Mucosa of descending colon (tissue), 3 donors: Measurements from ENCODE around the gene RILPL2. TPM values are rescaled to one million over a fixed set of nuclear protein-coding genes. Genes with fewer than 3 reads are reported as not detected.

ENCODE experiments used
- ATAC-seq: fragments of 200-7000 bp; cut with Tn5 transposase; one replicate; pipeline ENCODE4 v1.9.1; 2020; ENCODE audit warnings: mild to moderate bottlenecking, moderate library complexity
- DNase-seq, 3 donors: peaks; one replicate each; pipeline ENCODE4 v3.0.0-alpha.2; 2020
- H3K36me3 ChIP-seq: fragments of 200-600 bp; one replicate; pipeline ENCODE4 v1.8.0; 2021; ENCODE audit warnings: low read depth, mild to moderate bottlenecking
- H3K4me1 ChIP-seq: fragments of 200-600 bp; one replicate; pipeline ENCODE4 v1.8.0; 2021; ENCODE audit warnings: low read depth, mild to moderate bottlenecking
- H3K4me3 ChIP-seq: fragments of 200-600 bp; one replicate; pipeline ENCODE4 v1.8.0; 2021; ENCODE audit warnings: mild to moderate bottlenecking
- H3K9me3 ChIP-seq: fragments of 200-600 bp; one replicate; pipeline ENCODE4 v1.8.0; 2021; ENCODE audit warnings: mild to moderate bottlenecking
- CTCF ChIP-seq: fragments of 200-600 bp; IDR thresholded peaks from one replicate; pipeline ENCODE4 v1.8.0; 2022; ENCODE audit warnings: antibody characterized with exemption, mild to moderate bottlenecking
- intact Hi-C, 2 donors: fragments of 100-400 bp; cut with DNase I in 1 of 2; cut with micrococcal nuclease in 1 of 2; formaldehyde crosslinking; loops; one replicate each; pipeline versions ENCODE4 v1.11.0 to v1.11.1; 2022; cut with DNase I, micrococcal nuclease
- total RNA-seq, 3 donors: library from RNA; stranded (reverse); fragmentation: NEBNext Ultra II Directional in 2 of 3; extraction: Animal tissue kit (Norgen Biotek cat#: 25700) in 2 of 3; gene quantifications; one replicate each; pipeline versions ENCODE4 v1.2.1 to v1.2.4, GENCODE V29; 2021 to 2023
- donor health status: DM: no; HTN: no; CAD: no; lungs with moderate emphysema.
- donor health status: DM: no; HTN: no; CAD: no.
- donor health status: DM: no; HTN: yes; CAD: no.

Gene RILPL2
- total RNA-seq, 3 donors from 2014 or later = 0.72 to 4.3 (median 1.6) TPM

DNA sequence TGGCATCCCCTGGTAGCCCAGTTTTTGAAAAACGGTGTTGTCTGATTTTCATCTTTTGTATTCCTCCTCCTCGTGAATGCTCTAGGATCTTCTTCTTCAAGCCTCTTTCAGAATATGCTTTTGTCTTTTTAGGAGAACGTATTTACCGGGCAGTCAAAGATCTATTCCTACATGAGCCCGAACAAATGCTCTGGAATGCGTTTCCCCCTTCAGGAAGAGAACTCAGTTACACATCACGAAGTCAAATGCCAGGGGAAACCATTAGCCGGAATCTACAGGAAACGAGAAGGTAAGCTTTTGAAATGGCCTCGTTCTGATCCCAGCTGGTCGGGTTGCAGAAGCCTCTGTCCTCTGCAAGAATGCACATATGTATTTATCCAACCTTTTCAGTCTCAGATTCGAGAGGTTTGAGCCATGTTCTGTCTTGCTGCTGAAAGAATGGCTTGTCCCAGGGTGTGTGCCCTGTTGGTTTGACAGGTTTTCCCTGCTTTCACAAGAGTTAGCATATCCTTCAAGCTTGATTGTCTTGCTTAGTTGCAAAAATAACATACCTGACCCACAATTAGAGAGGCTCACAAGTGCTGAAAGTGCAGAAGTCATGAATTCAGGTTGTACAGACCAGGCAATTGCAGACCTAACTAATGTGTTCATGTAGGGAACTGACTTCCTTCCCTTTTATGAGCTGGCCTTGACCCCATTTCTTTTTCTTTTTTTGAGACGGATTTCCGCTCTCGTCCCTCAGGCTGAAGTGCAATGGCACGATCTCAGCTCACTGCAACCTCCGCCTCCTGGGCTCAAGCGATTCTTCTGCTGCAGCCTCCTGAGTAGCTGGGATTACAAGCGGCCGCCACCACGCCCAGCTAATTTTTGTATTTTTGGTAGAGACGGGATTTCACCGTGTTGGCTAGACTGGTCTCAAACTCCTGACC lies 45.7 kb downstream of the RILPL2 start:
- intact Hi-C loops = no loop called here
- H3K36me3 ChIP-seq = peaks cover under 1% of the 10 kb centered on the region

DNA sequence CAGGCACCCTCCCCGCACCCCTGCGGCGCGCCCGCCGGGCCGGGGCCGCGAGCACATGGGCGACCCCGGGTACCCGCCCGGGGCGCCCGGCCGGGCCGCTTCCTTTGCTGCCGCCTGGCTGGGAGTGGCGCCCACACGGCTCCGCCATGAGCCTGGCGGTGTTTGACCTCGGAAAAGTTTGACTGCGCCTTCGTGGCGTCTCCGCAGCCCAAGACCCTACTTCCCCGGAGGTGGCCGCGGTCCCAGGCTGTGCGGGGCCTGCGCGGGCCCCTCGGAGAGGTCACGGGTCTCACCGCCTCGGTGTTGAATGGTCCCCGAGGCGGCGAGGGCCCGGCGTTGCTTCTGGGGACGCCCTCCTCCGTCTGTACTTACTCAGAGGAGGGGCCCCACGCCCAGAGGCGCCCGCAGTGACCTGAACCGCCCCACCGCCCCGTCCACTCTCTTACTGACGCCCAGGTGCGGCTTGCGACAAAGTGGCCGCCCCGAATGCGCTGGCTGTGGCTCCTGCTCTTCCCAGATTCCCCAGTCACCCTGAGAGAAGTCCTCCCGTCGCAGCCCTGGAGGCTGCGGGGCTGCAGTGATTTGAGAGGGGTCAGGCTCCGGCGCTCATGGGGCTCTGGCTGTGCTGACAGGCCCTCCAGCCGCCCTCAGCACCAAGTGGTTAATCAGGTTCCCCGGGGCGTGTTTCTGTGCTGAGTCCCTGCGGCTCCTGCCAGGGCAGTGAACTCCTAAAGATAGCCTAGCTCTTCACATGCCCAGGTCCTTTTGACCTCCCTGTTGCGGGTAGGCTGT lies 46.7 kb downstream of the RILPL2 start:
- peak; percentile 76 to 86 (median 81) for DNase-seq
- H3K4me1 ChIP-seq = peaks cover 25% of the 10 kb centered on the region
- TF ChIP-seq CTCF = no peak

More for the DNA sequence above, 45.7 kb downstream of the RILPL2 start:
- no peak for TF ChIP-seq CTCF
- ATAC-seq (no peak), DNase-seq (no peak)
- H3K4me1 ChIP-seq = peaks cover 22% of the 10 kb centered on the region
- H3K9me3 ChIP-seq = no peaks in the 10 kb centered on the region
- H3K4me3 ChIP-seq = no peak overlapping the region

GRCh38 chr12:123388951-123389559 lies 47.4 kb downstream of the RILPL2 start:
- Histone ChIP-seq H3K4me1 (peaks cover 28% of the 10 kb centered on the region), H3K9me3 (no peaks in the 10 kb centered on the region), H3K36me3 (no peaks in the 10 kb centered on the region), H3K4me3 (peak overlapping the region; percentile 46)
- intact Hi-C loops = no loop called here
- no peak for TF ChIP-seq CTCF
- ATAC-seq (peak; percentile 0), DNase-seq (peak in 1 of 3 donors; percentile 14)

More for the DNA sequence above, 46.7 kb downstream of the RILPL2 start:
- Histone ChIP-seq H3K36me3 (no peaks in the 10 kb centered on the region), H3K4me3 (peak overlapping the region; percentile 46), H3K9me3 (no peaks in the 10 kb centered on the region)
- intact Hi-C loops = no loop called here
- ATAC-seq = peak; percentile 81

- H3K4me1 ChIP-seq = peaks cover 28% of the 10 kb centered on the region
- DNase-seq = peak; percentile 79 to 88 (median 82)
- intact Hi-C loops = no loop called here
Measured at GRCh38 chr12:123388177-123388950, 48.1 kb downstream of the RILPL2 start.

More at GRCh38 chr12:123388177-123388950, 48.1 kb downstream of the RILPL2 start:
- H3K36me3 ChIP-seq = no peaks in the 10 kb centered on the region
- TF ChIP-seq CTCF = no peak
- H3K4me3 ChIP-seq = peak overlapping the region; percentile 19
- no peaks in the 10 kb centered on the region for H3K9me3 ChIP-seq
- peak; percentile 68 for ATAC-seq
